GM19099 (cell line): ENCODE measurements around the gene ZNF827.

Experiments used
- POLR2A ChIP-seq: IDR thresholded peaks from 3 replicates; pipeline ENCODE4 v1.6.1; 2011; ENCODE audit warnings: low read depth; ENCODE audit not compliant: insufficient read length; ENCODE audit errors: extremely low read depth

Gene ZNF827

GRCh38 chr4:145883101-145883694 is 55.4 kb downstream of the ZNF827 start:
- TF ChIP-seq POLR2A = no peak

GRCh38 chr4:145882604-145883003 is 56.0 kb downstream of the ZNF827 start:
- no peak for TF ChIP-seq POLR2A

- TF ChIP-seq POLR2A = no peak
Observed at GRCh38 chr4:145881989-145882388, 56.6 kb downstream of the ZNF827 start.

- TF ChIP-seq POLR2A = no peak
Observed at GRCh38 chr4:145881576-145881975, 57.0 kb downstream of the ZNF827 start.

GRCh38 chr4:145880355-145880960 is 58.2 kb downstream of the ZNF827 start:
- no peak for TF ChIP-seq POLR2A

- TF ChIP-seq POLR2A = no peak
Observed at GRCh38 chr4:145879598-145879997, 59.0 kb downstream of the ZNF827 start.

- no peak for TF ChIP-seq POLR2A
Observed at GRCh38 chr4:145878501-145879435, 59.9 kb downstream of the ZNF827 start.

GRCh38 chr4:145876531-145877180 is 62.0 kb downstream of the ZNF827 start:
- TF ChIP-seq POLR2A = no peak

GRCh38 chr4:145873901-145874300 is 64.7 kb downstream of the ZNF827 start:
- no peak for TF ChIP-seq POLR2A

GRCh38 chr4:145871209-145871608 is 67.4 kb downstream of the ZNF827 start:
- TF ChIP-seq POLR2A = no peak

- TF ChIP-seq POLR2A = no peak
Observed at GRCh38 chr4:145870155-145871020, 68.2 kb downstream of the ZNF827 start.

GRCh38 chr4:145868637-145869409 is 69.8 kb downstream of the ZNF827 start:
- no peak for TF ChIP-seq POLR2A

- TF ChIP-seq POLR2A = no peak
Observed at GRCh38 chr4:145867406-145867805, 71.2 kb downstream of the ZNF827 start.

GRCh38 chr4:145866991-145867390 is 71.6 kb downstream of the ZNF827 start:
- no peak for TF ChIP-seq POLR2A
